ENCODE data around the gene NTRK3. TPM values are rescaled to one million over a fixed set of nuclear protein-coding genes. Genes with fewer than 3 reads are reported as not detected.

The NTRK3 gene
- polyA plus RNA-seq (2011; rRNA removed) (0.14 and 0.21 TPM in 2 replicates), polyA minus RNA-seq (2011; rRNA and poly(A)+ RNA removed) (0.13 and 0.32 TPM in 2 replicates)

DNA sequence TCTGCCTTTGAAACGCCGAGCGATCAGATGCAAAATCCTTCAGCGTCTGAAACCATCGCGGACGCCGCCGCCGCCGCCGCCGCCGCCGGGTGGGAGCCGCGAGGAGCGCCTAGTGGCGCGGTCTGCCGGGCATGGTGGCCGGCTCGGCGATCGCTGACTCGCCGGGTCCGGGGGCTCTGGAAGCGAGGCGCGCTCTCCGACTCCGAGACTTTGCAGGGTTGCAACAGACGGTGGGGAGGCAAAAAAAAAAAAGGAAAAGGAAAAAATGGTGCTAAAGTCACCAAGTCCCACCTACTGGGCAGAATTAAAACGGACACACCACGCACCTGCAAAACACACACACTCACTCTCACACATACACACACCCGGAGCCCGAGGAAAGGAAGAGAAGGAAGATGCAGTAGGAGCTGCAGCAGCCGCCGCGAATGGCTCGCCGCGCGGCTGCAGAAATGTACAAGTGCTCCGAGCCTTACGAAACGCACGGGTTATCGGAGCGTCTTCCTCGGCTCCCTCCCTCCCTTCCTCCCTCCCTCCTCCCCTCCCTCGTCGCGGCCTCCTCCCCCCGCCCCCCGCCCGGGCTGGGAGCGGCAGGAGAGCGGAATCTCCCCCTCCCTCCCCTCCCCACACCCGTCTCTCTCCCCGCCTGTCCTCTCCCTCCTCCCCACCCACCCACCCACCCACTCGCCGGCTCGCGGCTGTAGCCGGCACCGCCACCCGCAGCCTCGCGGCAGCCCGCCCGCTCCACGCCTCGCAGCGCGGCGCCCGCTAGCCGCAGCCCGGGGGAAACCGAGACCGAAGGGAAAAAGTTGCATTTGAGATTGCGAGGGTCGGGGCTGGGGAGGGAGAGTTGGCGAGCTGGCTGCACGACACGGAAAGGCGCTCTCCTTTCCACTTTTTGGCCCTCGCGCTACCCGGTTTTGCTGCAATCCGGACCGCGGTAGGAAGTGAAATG is at the start of gene NTRK3:
NTRK3 (minus strand) TSS at position 461 of the 952 bp plus-strand sequence. CDS start 586 bp downstream, outside the sequence.
- H3K27me3 ChIP-seq (ENCODE audit: control insufficient read depth, insufficient read depth, low read length), result peaks cover 48% of the 10 kb centered on the region

GRCh38 chr15:88303395-88303794 is 46.9 kb upstream of the NTRK3 start:
- ChIA-PET POLR2A (no interaction called here), CTCF (no interaction called here)
- no peak overlapping the region for H3K27ac ChIP-seq (ENCODE audit: low read depth, low read length)
- no peaks in the 10 kb centered on the region for H3K9me3 ChIP-seq (ENCODE audit: control insufficient read depth, insufficient read depth, low read length)
- TF ChIP-seq, protein P1, sequence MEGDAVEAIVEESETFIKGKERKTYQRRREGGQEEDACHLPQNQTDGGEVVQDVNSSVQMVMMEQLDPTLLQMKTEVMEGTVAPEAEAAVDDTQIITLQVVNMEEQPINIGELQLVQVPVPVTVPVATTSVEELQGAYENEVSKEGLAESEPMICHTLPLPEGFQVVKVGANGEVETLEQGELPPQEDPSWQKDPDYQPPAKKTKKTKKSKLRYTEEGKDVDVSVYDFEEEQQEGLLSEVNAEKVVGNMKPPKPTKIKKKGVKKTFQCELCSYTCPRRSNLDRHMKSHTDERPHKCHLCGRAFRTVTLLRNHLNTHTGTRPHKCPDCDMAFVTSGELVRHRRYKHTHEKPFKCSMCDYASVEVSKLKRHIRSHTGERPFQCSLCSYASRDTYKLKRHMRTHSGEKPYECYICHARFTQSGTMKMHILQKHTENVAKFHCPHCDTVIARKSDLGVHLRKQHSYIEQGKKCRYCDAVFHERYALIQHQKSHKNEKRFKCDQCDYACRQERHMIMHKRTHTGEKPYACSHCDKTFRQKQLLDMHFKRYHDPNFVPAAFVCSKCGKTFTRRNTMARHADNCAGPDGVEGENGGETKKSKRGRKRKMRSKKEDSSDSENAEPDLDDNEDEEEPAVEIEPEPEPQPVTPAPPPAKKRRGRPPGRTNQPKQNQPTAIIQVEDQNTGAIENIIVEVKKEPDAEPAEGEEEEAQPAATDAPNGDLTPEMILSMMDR (IDR thresholded peaks at IDR 0.05; ENCODE audit: low read depth, low read length), result no peak
- H3K27me3 ChIP-seq (ENCODE audit: control insufficient read depth, insufficient read depth, low read length), result no peaks in the 10 kb centered on the region
- DNase-seq (ENCODE audit: low read depth, low spot score), result no peak
- no peak overlapping the region for H3K4me3 ChIP-seq (ENCODE audit: low read depth, low read length)

More for the DNA sequence above, at the start of gene NTRK3:
- Histone ChIP-seq H3K4me3 (ENCODE audit: low read depth, low read length) (peak within 1 kb of the TSS; percentile 39), H3K9me3 (ENCODE audit: control insufficient read depth, insufficient read depth, low read length) (peaks cover 5% of the 10 kb centered on the region; the same call in 1 of the 2 replicates), H3K27ac (ENCODE audit: low read depth, low read length) (no peak within 1 kb of the TSS)
- POLR2A ChIA-PET, result no interaction called here
- TF ChIP-seq, protein P1 (IDR thresholded peaks at IDR 0.05; ENCODE audit: low read depth, low read length), result no peak
- CTCF ChIA-PET, result interaction anchor here (0.6 kb wide), 1 partner anchor 264 kb away, joined by 3 read pairs; no protein-coding TSS in a partner anchor
- no peak for DNase-seq (ENCODE audit: low read depth, low spot score)

DNA sequence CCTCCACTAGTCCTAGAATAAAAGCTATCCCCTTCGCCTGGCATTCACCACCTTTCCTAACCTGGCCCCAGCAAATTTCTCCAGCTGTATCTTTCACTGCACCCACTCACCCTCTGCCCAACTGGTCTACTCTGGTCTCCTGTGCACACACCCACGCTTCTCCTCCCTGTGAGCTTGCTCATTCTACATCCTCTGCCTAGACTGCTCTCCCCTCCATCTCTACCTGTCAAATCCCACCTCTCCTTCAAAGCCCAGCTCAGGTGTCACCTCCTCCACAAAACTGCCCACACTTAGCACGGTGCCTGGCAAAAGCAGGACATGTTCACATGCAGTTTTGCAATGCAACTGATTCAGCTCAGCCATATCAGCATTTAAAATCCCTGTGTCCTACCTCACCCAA is 45.8 kb upstream of the NTRK3 start:
- POLR2A ChIA-PET, result no interaction called here
- no peak for DNase-seq (ENCODE audit: low read depth, low spot score)
- TF ChIP-seq, protein P1 (IDR thresholded peaks at IDR 0.05; ENCODE audit: low read depth, low read length), result no peak
- no peak overlapping the region for H3K4me3 ChIP-seq (ENCODE audit: low read depth, low read length)
- H3K27me3 ChIP-seq (ENCODE audit: control insufficient read depth, insufficient read depth, low read length), result no peaks in the 10 kb centered on the region
- H3K9me3 ChIP-seq (ENCODE audit: control insufficient read depth, insufficient read depth, low read length), result no peaks in the 10 kb centered on the region
- CTCF ChIA-PET, result no interaction called here
- no peak overlapping the region for H3K27ac ChIP-seq (ENCODE audit: low read depth, low read length)

DNA sequence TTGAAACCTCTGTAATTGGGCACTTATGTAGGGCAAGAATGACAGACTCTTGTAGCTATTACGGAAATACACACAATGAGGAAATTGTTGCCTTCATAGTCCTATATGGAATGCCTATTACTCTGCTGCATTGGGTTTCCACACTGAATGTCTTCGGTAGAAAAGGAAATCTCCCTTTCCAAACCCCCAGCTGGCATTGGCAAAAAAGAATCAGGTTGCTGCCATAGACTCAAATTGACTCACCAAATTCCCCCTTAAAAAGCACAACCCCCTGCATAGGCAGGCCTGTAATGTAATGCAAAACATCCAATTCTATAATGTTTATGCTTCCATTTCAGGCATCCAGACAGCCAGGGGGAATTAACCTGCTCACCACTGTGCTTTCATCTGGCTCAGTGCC is 44.8 kb upstream of the NTRK3 start:
- Histone ChIP-seq H3K27ac (ENCODE audit: low read depth, low read length) (no peak overlapping the region), H3K9me3 (ENCODE audit: control insufficient read depth, insufficient read depth, low read length) (no peaks in the 10 kb centered on the region), H3K4me3 (ENCODE audit: low read depth, low read length) (no peak overlapping the region), H3K27me3 (ENCODE audit: control insufficient read depth, insufficient read depth, low read length) (no peaks in the 10 kb centered on the region)
- no peak for DNase-seq (ENCODE audit: low read depth, low spot score)
- ChIA-PET CTCF (interaction anchor here (0.8 kb wide), 1 partner anchor 27 kb away, joined by 3 read pairs; no protein-coding TSS in a partner anchor), POLR2A (no interaction called here)
- TF ChIP-seq, protein P1 (IDR thresholded peaks at IDR 0.05; ENCODE audit: low read depth, low read length), result no peak

- H3K9me3 ChIP-seq (ENCODE audit: control insufficient read depth, insufficient read depth, low read length), result no peaks in the 10 kb centered on the region
- no peaks in the 10 kb centered on the region for H3K27me3 ChIP-seq (ENCODE audit: control insufficient read depth, insufficient read depth, low read length)
- no peak overlapping the region for H3K4me3 ChIP-seq (ENCODE audit: low read depth, low read length)
- TF ChIP-seq, protein P1 (IDR thresholded peaks at IDR 0.05; ENCODE audit: low read depth, low read length), result no peak
- H3K27ac ChIP-seq (ENCODE audit: low read depth, low read length), result no peak overlapping the region
- ChIA-PET POLR2A (interaction anchor here (0.6 kb wide), 1 partner anchor 10 kb away, joined by 8 read pairs; no protein-coding TSS in a partner anchor), CTCF (interaction anchor here (0.8 kb wide), 1 partner anchor 26 kb away, joined by 3 read pairs; no protein-coding TSS in a partner anchor)
- no peak for DNase-seq (ENCODE audit: low read depth, low spot score)
Measured at GRCh38 chr15:88300861-88301260, 44.3 kb upstream of the NTRK3 start.

Measured in AG04450 (cell line).